Stimulated activated CD4-positive, alpha-beta T cell treated with anti-CD3 and anti-CD28 coated beads, TNF-alpha, amount 100 ng/mL, for 4 hours (primary cell): Measurements from ENCODE around the gene CDC42BPB.

Source experiments
- DNase-seq, 3 experiments: peaks; one replicate each; pipeline ENCODE4 v3.0.0-alpha.2; 2020; ENCODE audit warnings: low read depth in 3 of 3

The CDC42BPB gene

GRCh38 chr14:102993523-102993922 is 63.8 kb downstream of the CDC42BPB start:
- DNase-seq: no peak

- DNase-seq: no peak
These were observed 66.0 kb downstream of the CDC42BPB start for GRCh38 chr14:102991376-102991775.

DNA sequence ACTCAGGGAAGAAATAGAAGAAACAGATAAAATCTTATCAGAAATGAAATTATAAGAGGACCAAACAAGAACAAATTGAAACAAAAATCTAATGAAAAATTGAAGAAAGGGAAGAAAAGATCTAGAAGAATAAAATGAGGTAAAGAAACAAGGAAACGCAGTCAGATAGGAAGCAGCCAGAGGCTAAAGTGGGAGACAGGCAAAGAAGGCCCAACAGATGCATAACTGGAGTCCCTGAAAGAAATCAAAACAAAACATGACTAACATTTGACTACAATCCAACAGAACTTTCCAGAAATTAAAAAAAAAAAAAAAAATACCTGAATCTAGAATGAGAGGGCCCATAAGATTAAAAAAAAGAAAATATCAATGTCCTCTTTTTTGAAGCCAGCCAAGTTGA is 69.3 kb downstream of the CDC42BPB start:
- no peak for DNase-seq

- DNase-seq: no peak
These were observed 70.4 kb downstream of the CDC42BPB start for GRCh38 chr14:102986810-102987579.

- no peak for DNase-seq
These were observed 71.7 kb downstream of the CDC42BPB start for GRCh38 chr14:102985665-102986064.

- DNase-seq: no peak
These were observed 72.8 kb downstream of the CDC42BPB start for GRCh38 chr14:102984336-102985102.

GRCh38 chr14:102983496-102983895 is 73.9 kb downstream of the CDC42BPB start:
- no peak for DNase-seq

DNA sequence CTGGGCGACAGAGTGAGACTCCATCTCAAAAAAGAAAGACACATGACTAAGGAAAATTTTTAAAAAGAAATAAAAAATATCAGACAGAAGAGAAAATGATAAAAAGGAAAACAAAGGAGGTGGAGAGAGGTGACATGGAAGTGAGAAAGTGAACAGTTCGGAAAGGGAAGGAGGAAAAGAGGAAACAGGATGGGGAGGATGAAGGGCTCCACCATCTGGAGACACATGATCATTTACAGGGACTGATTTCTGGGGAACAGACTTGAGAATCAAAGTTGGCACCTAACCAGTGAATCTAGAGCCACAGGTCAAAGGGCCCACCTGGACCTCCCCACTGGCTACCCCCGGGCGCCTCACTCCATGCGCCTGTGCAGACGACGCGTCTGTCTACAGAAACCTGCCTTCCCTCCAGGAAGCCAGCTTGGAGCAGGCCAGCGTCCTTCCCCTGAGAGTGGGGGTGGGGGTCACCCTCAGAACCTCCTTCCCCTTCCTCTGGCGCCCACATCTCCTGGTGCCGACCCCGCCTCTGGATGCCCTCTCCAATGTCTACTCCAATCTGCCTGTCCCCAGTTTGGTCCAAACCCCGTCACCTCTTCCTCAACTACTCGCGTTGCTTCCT is 74.4 kb downstream of the CDC42BPB start:
- no peak for DNase-seq

GRCh38 chr14:102980409-102980810 is 76.9 kb downstream of the CDC42BPB start:
- no peak for DNase-seq

GRCh38 chr14:102979406-102979805 is 77.9 kb downstream of the CDC42BPB start:
- no peak for DNase-seq

GRCh38 chr14:102977475-102977874 is 79.9 kb downstream of the CDC42BPB start:
- no peak for DNase-seq

- DNase-seq: no peak
These were observed 81.7 kb downstream of the CDC42BPB start for GRCh38 chr14:102975662-102976061.

DNA sequence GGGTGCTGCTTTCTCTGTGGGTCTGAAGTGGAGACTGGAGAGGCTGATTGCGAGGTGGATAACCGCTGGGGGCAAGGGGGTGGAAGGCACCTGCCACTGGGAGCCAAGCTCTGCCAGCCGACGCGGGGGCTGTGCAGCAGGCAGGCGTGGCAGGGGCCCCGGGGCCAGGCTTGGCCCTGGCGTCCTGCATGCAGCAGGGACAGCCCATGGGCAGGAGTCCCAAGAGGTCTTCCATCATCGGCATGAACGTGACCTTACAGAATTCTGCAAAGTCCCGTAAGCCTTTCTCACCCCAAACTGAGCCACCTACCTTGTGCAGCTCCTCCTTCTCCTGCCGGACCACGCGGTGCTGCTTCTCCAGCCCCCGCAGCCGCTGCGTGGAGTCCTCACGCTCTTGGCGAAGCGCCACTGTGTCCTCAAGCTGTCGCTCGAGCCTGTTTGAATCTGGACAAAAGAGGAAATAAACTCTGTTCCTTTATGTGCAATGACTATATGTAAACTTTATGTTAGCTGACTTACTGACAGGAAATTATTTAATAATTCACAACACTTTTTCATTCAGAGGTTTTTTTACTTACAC is 83.6 kb downstream of the CDC42BPB start:
- DNase-seq: no peak

DNA sequence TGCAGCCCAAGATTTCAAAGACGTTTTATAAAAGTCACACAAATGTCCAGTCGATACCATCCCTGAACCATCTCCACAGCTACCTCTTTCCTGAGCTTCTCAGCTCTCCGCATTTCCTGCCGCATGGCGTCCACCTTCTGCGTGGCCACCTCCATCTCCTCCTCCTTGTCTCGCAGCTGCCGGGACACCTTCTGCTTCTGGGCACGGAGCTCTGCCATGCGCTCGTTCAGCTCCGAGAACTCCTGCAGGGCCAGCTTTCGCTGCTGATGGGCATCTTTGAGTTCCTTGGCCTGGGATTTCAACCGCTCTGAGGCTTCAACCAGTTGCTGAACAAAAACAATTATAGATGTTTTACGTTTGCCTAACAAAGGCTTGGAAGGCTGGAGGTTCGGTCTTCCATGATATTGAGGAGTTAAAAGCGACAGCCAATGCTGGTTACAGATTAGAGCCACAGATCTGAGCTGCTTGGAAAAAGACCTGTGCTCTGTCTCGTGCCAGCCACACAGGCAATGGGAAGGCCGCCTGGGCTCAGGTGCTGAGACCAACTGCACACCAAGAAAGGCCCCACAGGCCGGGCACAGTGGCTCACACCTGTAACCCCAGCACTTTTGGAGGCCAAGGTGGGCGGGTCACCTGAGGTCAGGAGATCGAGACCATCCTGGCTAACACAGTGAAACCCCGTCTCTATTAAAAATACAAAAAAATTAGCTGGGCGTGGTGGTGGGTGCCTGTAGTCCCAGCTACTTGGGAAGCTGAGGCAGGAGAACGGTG is 85.3 kb downstream of the CDC42BPB start:
- DNase-seq: no peak

GRCh38 chr14:102971314-102971713 is 86.0 kb downstream of the CDC42BPB start:
- no peak for DNase-seq

DNA sequence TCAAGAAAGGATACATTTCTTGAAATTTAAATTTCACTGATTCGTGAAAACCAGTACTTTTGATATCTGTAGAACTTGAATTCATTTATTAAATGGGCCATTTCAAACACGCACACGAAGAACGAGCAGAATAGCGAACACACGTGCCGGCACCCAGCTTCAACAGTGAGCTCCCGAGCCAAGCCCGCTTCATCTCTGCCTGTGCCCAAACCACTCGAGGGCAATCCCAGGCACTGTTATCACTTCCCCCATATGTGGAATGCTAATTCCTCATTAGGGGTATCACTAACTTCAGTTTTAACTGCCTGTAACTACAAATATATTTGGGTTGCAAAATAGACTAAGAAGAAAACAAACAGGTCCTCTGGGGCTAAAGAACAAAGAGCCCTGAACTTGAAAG is 86.9 kb downstream of the CDC42BPB start:
- no peak for DNase-seq

DNA sequence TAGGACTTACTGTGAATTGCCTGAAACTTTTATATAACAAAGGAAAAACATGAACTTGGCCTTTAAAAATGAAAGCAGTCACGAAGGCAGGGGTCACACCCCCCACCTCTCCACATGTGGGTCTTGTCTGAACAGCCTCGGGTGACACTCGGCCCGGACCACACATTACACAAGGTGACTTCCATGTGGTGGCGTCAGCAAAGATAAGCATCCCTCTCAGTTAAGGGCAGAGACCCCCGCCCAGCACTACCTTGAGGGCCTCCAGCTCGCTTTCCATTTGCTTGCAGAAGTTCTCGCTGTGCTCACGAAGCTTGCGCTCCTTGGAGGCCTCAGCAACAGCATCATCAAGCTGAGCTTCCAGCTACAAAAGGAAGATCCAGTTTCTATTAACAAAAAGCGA is 87.4 kb downstream of the CDC42BPB start:
- no peak for DNase-seq

DNA sequence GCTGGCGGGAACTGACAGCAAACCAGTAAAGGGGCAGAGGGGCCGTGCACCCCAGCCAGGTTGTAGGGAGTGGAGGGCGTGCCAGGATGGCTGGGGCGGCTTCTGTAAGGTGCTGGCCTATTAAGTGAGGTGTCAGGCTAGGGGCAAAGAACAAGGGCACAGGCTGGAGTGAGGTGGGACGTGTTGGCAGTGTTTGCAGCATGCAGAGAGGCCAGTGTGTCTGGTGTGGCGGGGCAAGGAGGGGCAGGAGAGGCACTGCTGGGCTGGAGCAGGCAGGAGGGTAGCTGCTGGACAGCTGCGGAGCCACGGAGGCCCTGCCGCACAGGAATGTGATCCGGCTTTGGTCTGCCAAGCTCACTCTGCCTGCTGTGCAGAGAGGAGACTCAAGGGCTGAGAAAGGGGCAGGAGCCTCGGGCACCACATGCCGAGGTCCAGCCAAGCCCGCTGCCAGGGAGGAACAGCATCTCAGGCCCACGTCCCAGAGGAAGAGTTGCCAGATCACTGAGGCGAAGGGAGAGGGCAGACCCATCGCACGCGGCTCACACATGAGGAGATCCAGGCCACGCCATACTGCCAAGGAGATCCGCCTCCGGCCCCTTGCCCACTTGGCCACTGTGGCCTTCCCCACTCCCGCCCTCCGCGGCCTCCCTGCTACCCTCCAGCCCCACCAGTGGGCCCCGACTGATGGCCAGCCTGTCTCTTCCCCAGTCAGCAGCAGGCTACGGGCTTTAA is 88.1 kb downstream of the CDC42BPB start:
- DNase-seq: no peak

DNA sequence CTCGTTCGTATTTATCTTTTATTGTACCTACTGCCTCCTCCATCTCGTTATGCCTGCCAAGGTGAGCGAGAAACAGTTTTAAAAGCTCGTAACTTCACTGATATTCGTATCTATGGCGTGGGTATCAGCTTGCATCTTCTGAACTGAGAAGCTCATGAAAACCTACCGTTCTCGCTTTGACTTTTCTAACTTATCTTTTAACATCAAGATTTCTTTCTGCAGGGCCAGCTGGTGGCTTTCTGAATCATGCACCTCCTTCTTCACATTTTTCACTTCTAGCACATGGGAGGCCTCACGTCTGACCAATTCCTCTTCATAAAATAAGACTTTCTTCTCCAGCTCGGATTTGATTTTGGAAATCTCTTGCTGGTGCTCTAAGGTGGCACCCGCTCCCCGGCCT is 89.0 kb downstream of the CDC42BPB start:
- no peak for DNase-seq

DNA sequence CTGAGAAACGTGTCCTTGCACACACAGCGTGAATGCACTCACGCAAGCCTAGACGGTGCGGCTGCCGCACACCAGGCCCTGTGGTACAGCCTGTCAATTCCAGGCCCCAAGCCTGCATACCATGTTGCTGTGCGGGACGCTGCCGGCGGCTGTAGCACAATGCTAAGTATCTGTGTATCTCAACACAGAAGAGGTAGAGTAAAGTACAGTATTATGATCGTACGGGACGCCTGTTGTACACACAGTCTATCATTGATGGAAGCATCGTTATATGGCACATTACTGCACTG is 89.9 kb downstream of the CDC42BPB start:
- no peak for DNase-seq
